CD14-positive monocyte (primary cell): ENCODE measurements around the gene MSL2. TPM values are rescaled to one million over a fixed set of nuclear protein-coding genes. Genes with fewer than 3 reads are reported as not detected.
A peak's percentile ranks its signal among the peaks of the same experiment; 100 is the strongest.

Source experiments
- DNase-seq, 3 donors: peaks; one replicate each; pipeline ENCODE4 v3.0.0-alpha.2; 2011 to 2022
- H2AFZ ChIP-seq: 2 replicates; pipeline ENCODE4 v1.6.0; 2012; ENCODE audit warnings: mild to moderate bottlenecking, low read depth, low read length, inconsistent platforms; ENCODE audit not compliant: insufficient read depth, poor library complexity, severe bottlenecking
- H3K27ac ChIP-seq, 2 donors: 1 replicate in 1 of 2; 2 replicates in 1 of 2; pipeline ENCODE4 v1.5.1; 2012 to 2013; ENCODE audit warnings: low read length in 2 of 2, control low read depth in 1 of 2, inconsistent platforms in 1 of 2, low read depth in 1 of 2, mild to moderate bottlenecking in 1 of 2
- H3K27me3 ChIP-seq, 2 donors: one replicate each; pipeline versions ENCODE4 v1.6.0 to v1.6.1; 2011 to 2013; ENCODE audit warnings: low read length in 2 of 2; ENCODE audit not compliant: control insufficient read depth in 2 of 2, insufficient read depth in 2 of 2
- H3K36me3 ChIP-seq, 2 donors: replicated peaks in 1 of 2; 1 replicate in 1 of 2; 2 replicates in 1 of 2; pipeline versions ENCODE4 v1.5.1 to v1.6.1; 2012 to 2013; ENCODE audit warnings: low read length in 2 of 2, control low read depth in 1 of 2, inconsistent platforms in 1 of 2, mild to moderate bottlenecking in 1 of 2; ENCODE audit not compliant: insufficient read depth in 2 of 2, control insufficient read depth in 1 of 2
- H3K4me1 ChIP-seq, 2 donors: 1 replicate in 1 of 2; 2 replicates in 1 of 2; pipeline versions ENCODE4 v1.5.1 to v1.6.1; 2012 to 2013; ENCODE audit warnings: low read length in 2 of 2, control low read depth in 1 of 2, inconsistent platforms in 1 of 2, mild to moderate bottlenecking in 1 of 2, moderate library complexity in 1 of 2; ENCODE audit not compliant: insufficient read depth in 2 of 2, control insufficient read depth in 1 of 2
- H3K4me2 ChIP-seq: replicated peaks from 2 replicates; pipeline ENCODE3; 2012; ENCODE audit warnings: low read length, moderate library complexity, mild to moderate bottlenecking; ENCODE audit not compliant: poor library complexity, severe bottlenecking; ENCODE audit errors: extremely low read depth
- H3K4me3 ChIP-seq, 3 experiments: fragments of 200-600 bp in 1 of 3; sonication (generic) in 1 of 3; replicated peaks in 1 of 3; 1 replicate in 2 of 3; 2 replicates in 1 of 3; pipeline ENCODE4 v1.5.1; 2011 to 2013; ENCODE audit warnings: low read length in 3 of 3, mild to moderate bottlenecking in 3 of 3, control low read depth in 2 of 3, low read depth in 2 of 3, inconsistent platforms in 1 of 3, moderate library complexity in 1 of 3
- H3K79me2 ChIP-seq: 2 replicates; pipeline ENCODE4 v1.6.0; 2012; ENCODE audit warnings: mild to moderate bottlenecking, control low read depth, inconsistent platforms, low read length, moderate library complexity; ENCODE audit not compliant: insufficient read depth
- H3K9ac ChIP-seq: 2 replicates; pipeline ENCODE4 v1.6.0; 2017; ENCODE audit warnings: low read length, mild to moderate bottlenecking; ENCODE audit not compliant: insufficient read depth, poor library complexity, severe bottlenecking
- H3K9me3 ChIP-seq, 2 donors: replicated peaks in 1 of 2; 1 replicate in 1 of 2; 2 replicates in 1 of 2; pipeline versions ENCODE4 v1.5.1 to v1.6.1; 2012 to 2013; ENCODE audit warnings: low read length in 2 of 2, control low read depth in 1 of 2; ENCODE audit not compliant: control insufficient read depth in 1 of 2, insufficient read depth in 1 of 2
- H4K20me1 ChIP-seq: 2 replicates; pipeline ENCODE4 v1.6.0; 2012; ENCODE audit warnings: mild to moderate bottlenecking, low read length, control low read depth, moderate library complexity; ENCODE audit not compliant: insufficient read depth
- H3K27ac Mint-ChIP-seq, 7 donors: one replicate each; pipeline ENCODE4 v1.8.0; 2020; ENCODE audit warnings: mild to moderate bottlenecking in 7 of 7, mixed read lengths in 7 of 7, moderate library complexity in 6 of 7, inconsistent platforms in 2 of 7
- H3K27me3 Mint-ChIP-seq, 3 donors: one replicate each; pipeline ENCODE4 v1.8.0; 2021 to 2022; ENCODE audit warnings: low read depth in 3 of 3, mild to moderate bottlenecking in 3 of 3, mixed read lengths in 3 of 3, moderate library complexity in 3 of 3, inconsistent platforms in 1 of 3
- H3K36me3 Mint-ChIP-seq, 2 donors: one replicate each; pipeline ENCODE4 v1.8.0; 2020; ENCODE audit warnings: mixed read lengths in 2 of 2, inconsistent platforms in 1 of 2, mild to moderate bottlenecking in 1 of 2
- H3K4me1 Mint-ChIP-seq: one replicate; pipeline ENCODE4 v1.8.0; 2020; ENCODE audit warnings: mild to moderate bottlenecking, mixed read lengths
- H3K4me3 Mint-ChIP-seq, 2 donors: one replicate each; pipeline ENCODE4 v1.8.0; 2020; ENCODE audit warnings: mild to moderate bottlenecking in 2 of 2, mixed read lengths in 2 of 2, moderate library complexity in 1 of 2
- H3K9me3 Mint-ChIP-seq, 7 donors: one replicate each; pipeline ENCODE4 v1.8.0; 2020 to 2022; ENCODE audit warnings: mixed read lengths in 7 of 7, mild to moderate bottlenecking in 6 of 7, moderate library complexity in 6 of 7, inconsistent platforms in 2 of 7
- WGBS: methylation state at CpG from one replicate; pipeline ENCODE4 v1.1.5; 2013; ENCODE audit warnings: missing lambda C conversion rate; ENCODE audit not compliant: insufficient coverage; 5-methylcytosine and 5-hydroxymethylcytosine counted together
- intact Hi-C, 2 donors: fragments of 100-400 bp; cut with micrococcal nuclease; formaldehyde crosslinking; loops; one replicate each; pipeline versions ENCODE4 v1.15.0 to v1.15.1; 2023
- polyA plus RNA-seq, 3 donors: library from polyadenylated mRNA; depleted of rRNA in 1 of 3; unstranded in 2 of 3; stranded (reverse) in 1 of 3; fragments of 300-500 nt in 2 of 3; fragments of >200 nt in 1 of 3; fragmentation: Illumina TruSeq in 2 of 3; gene quantifications; 1 replicate in 2 of 3; 2 replicates in 1 of 3; pipeline ENCODE4 v1.2.3, GENCODE V29; 2012 to 2021
- TF ChIP-seq, protein P1 (sequence below): fragments of 200-600 bp; IDR thresholded peaks from one replicate; pipeline ENCODE4 v1.8.0; 2022; ENCODE audit warnings: antibody characterized with exemption, mild to moderate bottlenecking

MSL2 gene
- polyA plus RNA-seq, 3 donors: 13.3 to 25.5 (median 15.9) TPM

DNA sequence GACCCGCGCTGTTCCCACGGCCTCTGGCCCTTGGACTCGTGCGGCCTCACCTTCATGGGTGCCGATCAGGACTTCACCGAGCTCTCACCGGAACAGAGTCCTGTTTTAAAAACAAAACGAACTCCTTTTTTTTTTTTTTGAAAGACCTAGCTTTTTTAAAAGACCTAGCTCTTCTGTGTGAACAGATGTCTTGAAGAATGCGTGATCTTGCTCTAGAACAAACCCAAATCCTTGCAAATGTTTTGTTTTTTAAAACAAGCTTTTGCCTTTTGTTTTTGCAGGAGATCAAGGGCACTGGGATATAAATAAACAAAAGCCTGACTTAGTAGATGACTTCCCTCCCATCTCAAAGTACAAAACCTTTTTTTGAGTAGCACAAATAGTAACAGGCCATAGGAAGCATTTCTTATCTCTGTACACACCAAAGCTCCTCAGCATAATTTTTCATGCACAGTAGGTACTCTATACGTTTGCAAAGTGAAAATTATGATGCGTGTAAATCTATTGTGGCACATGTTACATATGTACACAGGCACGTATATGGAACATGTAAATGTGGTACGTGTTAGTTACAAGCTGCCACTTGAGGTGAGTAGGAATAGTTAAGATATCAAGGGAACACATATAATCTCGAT lies 1.1 kb upstream of the MSL2 start:
- Histone ChIP-seq H3K4me2 (peak overlapping the region; percentile 85), H3K9ac (peak overlapping the region; percentile 96), H3K9me3 (no peaks in the 10 kb centered on the region), H3K79me2 (peaks cover 47% of the 10 kb centered on the region), H2AFZ (peak overlapping the region; percentile 94), H3K27ac (peak overlapping the region; percentile 91 to 94), H3K4me1 (peaks cover 22 to 36% of the 10 kb centered on the region in 2 donors), H3K36me3 (no peaks in the 10 kb centered on the region), H4K20me1 (peaks cover 33% of the 10 kb centered on the region), H3K4me3 (peak overlapping the region; percentile 92 to 99 (median 94)), H3K27me3 (no peaks in the 10 kb centered on the region)
- intact Hi-C loops: loop anchor here (5.0 to 10.0 kb wide), 3 partner anchors 50 to 668 kb away; partner anchors contain the start of gene NCK1 (in 1 of the 2)
- Mint-ChIP-seq H3K36me3 (peaks cover 1% of the 10 kb centered on the region in 2 donors), H3K4me3 (peak overlapping the region; percentile 94 to 98), H3K9me3 (peaks cover 0 to 5% (median 3%) of the 10 kb centered on the region in 7 donors), H3K4me1 (peaks cover 31% of the 10 kb centered on the region), H3K27me3 (peaks cover 0 to 2% (median 2%) of the 10 kb centered on the region in 3 donors), H3K27ac (peak overlapping the region; percentile 94 to 98 (median 97))
- TF ChIP-seq, protein P1, sequence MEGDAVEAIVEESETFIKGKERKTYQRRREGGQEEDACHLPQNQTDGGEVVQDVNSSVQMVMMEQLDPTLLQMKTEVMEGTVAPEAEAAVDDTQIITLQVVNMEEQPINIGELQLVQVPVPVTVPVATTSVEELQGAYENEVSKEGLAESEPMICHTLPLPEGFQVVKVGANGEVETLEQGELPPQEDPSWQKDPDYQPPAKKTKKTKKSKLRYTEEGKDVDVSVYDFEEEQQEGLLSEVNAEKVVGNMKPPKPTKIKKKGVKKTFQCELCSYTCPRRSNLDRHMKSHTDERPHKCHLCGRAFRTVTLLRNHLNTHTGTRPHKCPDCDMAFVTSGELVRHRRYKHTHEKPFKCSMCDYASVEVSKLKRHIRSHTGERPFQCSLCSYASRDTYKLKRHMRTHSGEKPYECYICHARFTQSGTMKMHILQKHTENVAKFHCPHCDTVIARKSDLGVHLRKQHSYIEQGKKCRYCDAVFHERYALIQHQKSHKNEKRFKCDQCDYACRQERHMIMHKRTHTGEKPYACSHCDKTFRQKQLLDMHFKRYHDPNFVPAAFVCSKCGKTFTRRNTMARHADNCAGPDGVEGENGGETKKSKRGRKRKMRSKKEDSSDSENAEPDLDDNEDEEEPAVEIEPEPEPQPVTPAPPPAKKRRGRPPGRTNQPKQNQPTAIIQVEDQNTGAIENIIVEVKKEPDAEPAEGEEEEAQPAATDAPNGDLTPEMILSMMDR: no peak
- no peak for DNase-seq
- WGBS: 2% methylated on average over 9 of the region's 15 CpGs

DNA sequence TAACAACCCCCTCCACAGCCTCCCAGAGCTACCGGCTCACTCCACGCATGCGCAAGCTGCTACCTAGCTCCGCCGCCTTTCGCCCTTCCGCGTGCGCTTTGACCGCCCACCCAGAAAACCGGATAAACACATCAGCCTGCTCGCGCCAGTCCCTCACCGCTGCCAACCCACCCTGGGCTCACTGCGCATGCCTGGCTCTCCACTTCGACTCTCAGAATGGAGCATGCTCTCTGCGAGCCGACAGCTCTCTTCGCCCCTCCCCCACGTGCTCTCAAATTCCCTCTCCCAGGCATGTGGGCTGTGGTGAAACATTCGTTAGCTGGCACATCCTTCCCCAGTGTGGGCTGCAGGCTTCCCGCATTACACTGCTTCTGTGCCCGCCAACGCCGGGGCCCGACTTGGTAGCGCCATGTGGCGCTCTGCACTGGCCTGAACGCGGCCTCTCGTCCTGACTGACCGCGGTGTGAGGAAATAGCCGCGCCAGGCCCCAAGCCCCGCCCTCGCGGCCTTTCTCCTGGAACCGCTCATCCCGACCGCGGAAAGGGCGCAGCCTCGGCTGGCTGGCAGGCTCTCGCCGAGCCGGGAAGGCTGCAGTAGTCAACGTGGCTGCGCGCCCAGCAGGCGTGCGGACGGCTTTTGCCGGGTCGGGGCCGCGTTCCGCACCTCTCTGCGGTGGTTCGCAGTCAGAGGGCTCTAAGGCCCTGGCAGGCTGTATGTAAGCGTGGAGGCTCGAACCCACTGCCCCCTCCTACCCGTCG lies 445 bp upstream of the MSL2 start:
- no peaks in the 10 kb centered on the region for H3K9me3 ChIP-seq
- H3K9ac ChIP-seq: peak overlapping the region; percentile 96
- peak overlapping the region; percentile 85 for H3K4me2 ChIP-seq
- H2AFZ ChIP-seq: peak overlapping the region; percentile 94
- H3K36me3 ChIP-seq: no peaks in the 10 kb centered on the region
- WGBS: under 1% methylated on average over 64 of the region's 64 CpGs
- intact Hi-C loops: loop anchor here (5.0 to 10.0 kb wide), 3 partner anchors 51 to 668 kb away; partner anchors contain the start of gene NCK1 (in 1 of the 2)
- peaks cover 0 to 5% (median 3%) of the 10 kb centered on the region in 7 donors for H3K9me3 Mint-ChIP-seq
- H3K4me1 ChIP-seq: peaks cover 29 to 43% of the 10 kb centered on the region in 2 donors
- H3K4me3 Mint-ChIP-seq: peak overlapping the region; percentile 94 to 98
- peak overlapping the region; percentile 92 to 99 (median 94) for H3K4me3 ChIP-seq
- H3K27ac Mint-ChIP-seq: peak overlapping the region; percentile 94 to 98 (median 97)
- peaks cover 54% of the 10 kb centered on the region for H3K79me2 ChIP-seq
- peak; percentile 97 to 98 (median 97) for DNase-seq
- peak overlapping the region; percentile 91 to 94 for H3K27ac ChIP-seq
- no peaks in the 10 kb centered on the region for H3K27me3 ChIP-seq
- H3K36me3 Mint-ChIP-seq: peaks cover 2 to 3% of the 10 kb centered on the region in 2 donors
- peaks cover 0 to 2% (median 2%) of the 10 kb centered on the region in 3 donors for H3K27me3 Mint-ChIP-seq
- H3K4me1 Mint-ChIP-seq: peaks cover 38% of the 10 kb centered on the region
- H4K20me1 ChIP-seq: peaks cover 40% of the 10 kb centered on the region
- TF ChIP-seq, protein P1: no peak
